ENCODE measurements around the gene ERVV-1. TPM values are rescaled to one million over a fixed set of nuclear protein-coding genes. Genes with fewer than 3 reads are reported as not detected.

ERVV-1 gene
- total and polyA plus RNA-seq, 8 donors = 0.06 to 0.11 (median 0.06) TPM; not detected in 4

GRCh38 chr19:53057904-53058580 is 44.3 kb downstream of the ERVV-1 start:
- no peaks in the 10 kb centered on the region for H3K36me3 ChIP-seq
- intact Hi-C loops (cut with DNase I) = no loop called here
- peaks cover 0 to 28% of the 10 kb centered on the region in 2 donors for H3K27me3 ChIP-seq
- peak; percentile 58 for ATAC-seq
- no peak overlapping the region for H3K27ac ChIP-seq
- H3K4me1 ChIP-seq = no peaks in the 10 kb centered on the region
- DNase-seq = peak in 1 of 4 donors; percentile 50
- TF ChIP-seq CTCF (IDR thresholded peaks at IDR 0.05) = no peak
- H3K4me3 ChIP-seq = no peak overlapping the region
- H3K9me3 ChIP-seq = peaks cover 0 to 92% of the 10 kb centered on the region in 2 donors

Other genes with a start within 250 kb of the ERVV-1 start
- gene ZNF600, start 227.1 kb upstream of the ERVV-1 start, total RNA-seq = 10 to 100 TPM in 1 of 2 donors, 1 to 10 TPM in 1; 8.3 to 12.5 TPM
- 10 to 100 TPM in 2 of 6 donors, 1 to 10 TPM in 4; 6.3 to 14.2 (median 8.1) TPM for gene ZNF600, start 227.1 kb upstream of the ERVV-1 start, polyA plus RNA-seq (ENCODE audit: insufficient read length in 6 of 6)
- gene ZNF28, start 192.3 kb upstream of the ERVV-1 start, total RNA-seq = 10 to 100 TPM; 18.8 to 24.4 TPM
- 10 to 100 TPM; 14.1 to 18.7 (median 16.6) TPM for gene ZNF28, start 192.3 kb upstream of the ERVV-1 start, polyA plus RNA-seq (ENCODE audit: insufficient read length in 6 of 6)
- 10 to 100 TPM; 17.4 to 20.9 TPM for gene ZNF468, start 156.3 kb upstream of the ERVV-1 start, total RNA-seq
- 10 to 100 TPM; 32.5 to 40.0 (median 35.4) TPM for gene ZNF468, start 156.3 kb upstream of the ERVV-1 start, polyA plus RNA-seq (ENCODE audit: insufficient read length in 6 of 6)
- 10 to 100 TPM in 1 of 2 donors, 1 to 10 TPM in 1; 7.6 to 21.0 TPM for gene ZNF320, start 116.3 kb upstream of the ERVV-1 start, total RNA-seq
- 10 to 100 TPM; 29.9 to 39.9 (median 34.8) TPM for gene ZNF320, start 116.3 kb upstream of the ERVV-1 start, polyA plus RNA-seq (ENCODE audit: insufficient read length in 6 of 6)
- 1 to 10 TPM; 5.7 to 8.0 TPM for gene ZNF888, start 90.5 kb upstream of the ERVV-1 start, total RNA-seq
- gene ZNF888, start 90.5 kb upstream of the ERVV-1 start, polyA plus RNA-seq (ENCODE audit: insufficient read length in 6 of 6) = 10 to 100 TPM; 11.3 to 17.2 (median 13.6) TPM
- gene ZNF816, start 51.0 kb upstream of the ERVV-1 start, total RNA-seq = 10 to 100 TPM; 10.9 to 12.2 TPM
- 10 to 100 TPM; 16.9 to 23.3 (median 18.4) TPM for gene ZNF816, start 51.0 kb upstream of the ERVV-1 start, polyA plus RNA-seq (ENCODE audit: insufficient read length in 6 of 6)
- gene ERVV-2, start 30.8 kb downstream of the ERVV-1 start, total RNA-seq = not detected
- gene ERVV-2, start 30.8 kb downstream of the ERVV-1 start, polyA plus RNA-seq (ENCODE audit: insufficient read length in 6 of 6) = not detected
- gene ZNF160, start 89.5 kb downstream of the ERVV-1 start, total RNA-seq = 10 to 100 TPM; 23.2 to 25.4 TPM
- gene ZNF160, start 89.5 kb downstream of the ERVV-1 start, polyA plus RNA-seq (ENCODE audit: insufficient read length in 6 of 6) = 10 to 100 TPM; 43.1 to 78.0 (median 63.8) TPM
- gene ZNF415, start 119.0 kb downstream of the ERVV-1 start, total RNA-seq = 1 to 10 TPM; 7.2 to 8.4 TPM
- 10 to 100 TPM; 18.0 to 24.8 (median 24.0) TPM for gene ZNF415, start 119.0 kb downstream of the ERVV-1 start, polyA plus RNA-seq (ENCODE audit: insufficient read length in 6 of 6)
- gene ZNF347, start 145.1 kb downstream of the ERVV-1 start, total RNA-seq = 10 to 100 TPM; 11.9 to 13.5 TPM
- gene ZNF347, start 145.1 kb downstream of the ERVV-1 start, polyA plus RNA-seq (ENCODE audit: insufficient read length in 6 of 6) = 10 to 100 TPM; 14.2 to 19.6 (median 16.0) TPM
- gene ZNF665, start 179.4 kb downstream of the ERVV-1 start, total RNA-seq = 1 to 10 TPM; 3.6 to 3.7 TPM
- gene ZNF665, start 179.4 kb downstream of the ERVV-1 start, polyA plus RNA-seq (ENCODE audit: insufficient read length in 6 of 6) = 10 to 100 TPM in 4 of 6 donors, 1 to 10 TPM in 2; 8.4 to 15.4 (median 11.7) TPM
- gene ZNF677, start 241.0 kb downstream of the ERVV-1 start, total RNA-seq = 10 to 100 TPM; 13.8 to 16.9 TPM
- 10 to 100 TPM; 49.7 to 58.3 (median 55.8) TPM for gene ZNF677, start 241.0 kb downstream of the ERVV-1 start, polyA plus RNA-seq (ENCODE audit: insufficient read length in 6 of 6)
- not detected for gene VN1R2, start 244.4 kb downstream of the ERVV-1 start, total RNA-seq
- gene VN1R2, start 244.4 kb downstream of the ERVV-1 start, polyA plus RNA-seq (ENCODE audit: insufficient read length in 6 of 6) = not detected